Liver (tissue), 9 donors: ENCODE measurements around the gene WASL. TPM values are rescaled to one million over a fixed set of nuclear protein-coding genes. Genes with fewer than 3 reads are reported as not detected.

ENCODE experiments used
- DNase-seq: peaks from one replicate; pipeline ENCODE4 v3.0.0-alpha.2; 2017; ENCODE audit warnings: low spot score
- H3K27ac ChIP-seq, 2 donors: one replicate each; pipeline ENCODE4 v1.7.0; 2013; ENCODE audit warnings: inconsistent platforms in 2 of 2, low read length in 2 of 2, control low read depth in 1 of 2, low read depth in 1 of 2, mild to moderate bottlenecking in 1 of 2
- H3K27me3 ChIP-seq, 4 donors: one replicate each; pipeline versions ENCODE4 v1.6.1 to v1.7.0; 2013; ENCODE audit warnings: low read length in 3 of 4, inconsistent platforms in 1 of 4, mild to moderate bottlenecking in 1 of 4, moderate library complexity in 1 of 4; ENCODE audit not compliant: control insufficient read depth in 4 of 4, insufficient read depth in 4 of 4
- H3K36me3 ChIP-seq, 4 donors: one replicate each; pipeline versions ENCODE4 v1.6.1 to v1.7.0; 2013; ENCODE audit warnings: low read length in 3 of 4, mild to moderate bottlenecking in 3 of 4, low read depth in 1 of 4, moderate library complexity in 1 of 4; ENCODE audit not compliant: control insufficient read depth in 4 of 4, insufficient read depth in 3 of 4
- H3K4me1 ChIP-seq, 4 donors: one replicate each; pipeline versions ENCODE4 v1.6.1 to v1.7.0; 2013; ENCODE audit warnings: low read length in 3 of 4, mild to moderate bottlenecking in 3 of 4, moderate library complexity in 1 of 4; ENCODE audit not compliant: control insufficient read depth in 4 of 4, insufficient read depth in 4 of 4
- H3K4me3 ChIP-seq, 3 donors: one replicate each; pipeline versions ENCODE4 v1.6.1 to v1.7.0; 2013; ENCODE audit warnings: low read length in 3 of 3, control low read depth in 1 of 3, low read depth in 1 of 3, mild to moderate bottlenecking in 1 of 3
- H3K9ac ChIP-seq, 2 donors: one replicate each; pipeline ENCODE4 v1.7.0; 2013; ENCODE audit warnings: low read length in 2 of 2, mild to moderate bottlenecking in 2 of 2, moderate library complexity in 2 of 2, control low read depth in 1 of 2, low read depth in 1 of 2
- H3K9me3 ChIP-seq, 4 donors: one replicate each; pipeline versions ENCODE4 v1.6.1 to v1.7.0; 2013; ENCODE audit warnings: low read length in 3 of 4; ENCODE audit not compliant: control insufficient read depth in 4 of 4
- EGR1 ChIP-seq, 2 donors: IDR thresholded peaks; 2 replicates each; pipeline ENCODE4 v1.6.1; 2016 to 2018; ENCODE audit warnings: antibody characterized with exemption in 2 of 2, low read depth in 2 of 2
- FOXA1 ChIP-seq: IDR thresholded peaks from 2 replicates; pipeline ENCODE4 v1.6.1; 2016; ENCODE audit warnings: antibody characterized with exemption
- FOXA2 ChIP-seq: IDR thresholded peaks from 2 replicates; pipeline ENCODE4 v1.6.1; 2016; ENCODE audit warnings: antibody characterized with exemption
- GABPA ChIP-seq, 2 donors: IDR thresholded peaks in 1 of 2; conservative IDR thresholded peaks in 1 of 2; 2 replicates each; pipeline ENCODE4 v1.6.1; 2016; ENCODE audit warnings: antibody characterized with exemption in 2 of 2, mild to moderate bottlenecking in 1 of 2, moderate library complexity in 1 of 2
- HNF4A ChIP-seq, 2 donors: conservative IDR thresholded peaks; 2 replicates each; pipeline ENCODE4 v1.6.1; 2016; ENCODE audit warnings: antibody characterized with exemption in 2 of 2, mild to moderate bottlenecking in 2 of 2
- JUND ChIP-seq, 2 donors: IDR thresholded peaks; 2 replicates each; pipeline ENCODE4 v1.6.1; 2016; ENCODE audit warnings: antibody characterized with exemption in 2 of 2
- REST ChIP-seq: IDR thresholded peaks from 2 replicates; pipeline ENCODE4 v1.6.1; 2016; ENCODE audit warnings: antibody characterized with exemption, mild to moderate bottlenecking
- RXRA ChIP-seq, 2 donors: IDR thresholded peaks; 2 replicates each; pipeline ENCODE4 v1.6.1; 2017 to 2018; ENCODE audit warnings: antibody characterized with exemption in 2 of 2, mild to moderate bottlenecking in 1 of 2
- SP1 ChIP-seq: IDR thresholded peaks from 2 replicates; pipeline ENCODE4 v1.6.1; 2018; ENCODE audit warnings: antibody characterized with exemption, mild to moderate bottlenecking
- YY1 ChIP-seq: IDR thresholded peaks from 2 replicates; pipeline ENCODE4 v1.6.1; 2016; ENCODE audit warnings: antibody characterized with exemption, mild to moderate bottlenecking
- ZBTB33 ChIP-seq: IDR thresholded peaks from 2 replicates; pipeline ENCODE4 v1.6.1; 2016; ENCODE audit warnings: antibody characterized with exemption
- WGBS: extraction: QIAGEN DNeasy Blood & Tissue Kit; methylation state at CpG from one replicate; pipeline ENCODE4 v1.1.7; 2013; 5-methylcytosine and 5-hydroxymethylcytosine counted together
- polyA plus RNA-seq, 2 donors: library from polyadenylated mRNA; stranded (reverse) in 1 of 2; unstranded in 1 of 2; fragments of 200-250 nt in 1 of 2; fragments of >200 nt in 1 of 2; fragmentation: Nextera tagmentation in 1 of 2; extraction: Ambion mirVana in 1 of 2; gene quantifications; one replicate each; pipeline versions ENCODE4 v1.2.1 to v1.2.3, GENCODE V29; 2013 to 2015
- total RNA-seq, 2 donors: library from RNA; depleted of rRNA; stranded (reverse); fragments of >200 nt; gene quantifications; one replicate each; pipeline ENCODE4 v1.2.3, GENCODE V29; 2014
- TF ChIP-seq, protein P1 (sequence below): IDR thresholded peaks from 2 replicates; pipeline ENCODE4 v1.6.1; 2016; ENCODE audit warnings: antibody characterized with exemption
- donor health status: healthy.
- donor health status: healthy.
- donor health status: healthy.
- donor health status: healthy.
- donor health status: healthy.

WASL gene
- total and polyA plus RNA-seq, 4 donors = 12.9 to 20.7 (median 18.1) TPM

GRCh38 chr7:123725586-123726171, 23.1 kb downstream of the WASL start:
- 14% methylated on average over 1 of the region's 1 CpG for WGBS
- peaks cover 11 to 64% (median 46%) of the 10 kb centered on the region in 4 donors for H3K4me1 ChIP-seq

GRCh38 chr7:123724817-123725253, 24.0 kb downstream of the WASL start:
- no peak overlapping the region for H3K27ac ChIP-seq
- H3K27me3 ChIP-seq = no peaks in the 10 kb centered on the region
- H3K36me3 ChIP-seq = no peaks in the 10 kb centered on the region
- H3K9me3 ChIP-seq = no peaks in the 10 kb centered on the region
- no peak overlapping the region for H3K9ac ChIP-seq
- peaks cover 11 to 68% (median 46%) of the 10 kb centered on the region in 4 donors for H3K4me1 ChIP-seq
- no peak for DNase-seq
- no peak for TF ChIP-seq SP1
- TF ChIP-seq FOXA1 = no peak
- TF ChIP-seq REST = no peak
- TF ChIP-seq FOXA2 = no peak
- no peak for TF ChIP-seq EGR1 (IDR thresholded peaks at IDR 0.05; ENCODE audit: low read depth in 2 of 2)
- no peak for TF ChIP-seq GABPA (IDR thresholded peaks at IDR 0.05 in 1 of 2, conservative IDR thresholded peaks at IDR 0.05 in 1 of 2)
- TF ChIP-seq HNF4A (conservative IDR thresholded peaks at IDR 0.05) = no peak
- TF ChIP-seq YY1 = no peak
- TF ChIP-seq, protein P1, sequence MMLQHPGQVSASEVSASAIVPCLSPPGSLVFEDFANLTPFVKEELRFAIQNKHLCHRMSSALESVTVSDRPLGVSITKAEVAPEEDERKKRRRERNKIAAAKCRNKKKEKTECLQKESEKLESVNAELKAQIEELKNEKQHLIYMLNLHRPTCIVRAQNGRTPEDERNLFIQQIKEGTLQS = no peak
- TF ChIP-seq ZBTB33 = no peak
- TF ChIP-seq JUND (IDR thresholded peaks at IDR 0.05) = no peak
- H3K4me3 ChIP-seq = no peak overlapping the region
- 31% methylated on average over 3 of the region's 3 CpGs for WGBS

More at GRCh38 chr7:123725586-123726171, 23.1 kb downstream of the WASL start:
- Histone ChIP-seq H3K9ac (peak overlapping the region in 1 of 2 donors; percentile 41), H3K36me3 (no peaks in the 10 kb centered on the region), H3K4me3 (no peak overlapping the region), H3K9me3 (no peaks in the 10 kb centered on the region), H3K27ac (peak overlapping the region; percentile 10 to 28), H3K27me3 (no peaks in the 10 kb centered on the region)
- no peak for DNase-seq
- TF ChIP-seq YY1 (no peak), RXRA (IDR thresholded peaks at IDR 0.05) (no peak), HNF4A (conservative IDR thresholded peaks at IDR 0.05) (peak in 1 of 2 donors; percentile 9)
- TF ChIP-seq, protein P1 = no peak
